SK-MEL-5 (cell line): ENCODE measurements around the gene SS18L1. TPM values are rescaled to one million over a fixed set of nuclear protein-coding genes. Genes with fewer than 3 reads are reported as not detected.
"Not testable (repeated sequence)": the region's sequence is repeated elsewhere in the genome, so short reads cannot be mapped to it uniquely, and the experiment has no call there.

Experiments used
- DNase-seq: peaks from one replicate; pipeline ENCODE4 v3.0.0-alpha.2; 2016; ENCODE audit warnings: low read depth, low spot score
- in situ Hi-C: cut with HindIII; loops from 2 replicates; pipeline ENCODE4 v1.10.0; 2016; ENCODE audit warnings: low sequenced_read_pairs, high pct_unique_total_duplicates, low pct_unique_long_range_greater_than_20kb
- polyA plus RNA-seq, 2 experiments: library from polyadenylated mRNA; depleted of rRNA; stranded (reverse); fragments of >200 nt; gene quantifications; 2 replicates each; pipeline ENCODE4 v1.2.3, GENCODE V29; 2015
- total RNA-seq: library from RNA; depleted of rRNA; stranded (reverse); fragments of >200 nt; shearing (Covaris generic); gene quantifications from 2 replicates; pipeline ENCODE4 v1.2.3, GENCODE V29; 2014; rRNA removed

SS18L1 gene
- total RNA-seq = 20.6 and 23.9 TPM in 2 replicates
- polyA plus RNA-seq (2015; cell fraction: cytosol; rRNA removed) = 27.1 and 28.7 TPM in 2 replicates
- 87.9 and 114 TPM in 2 replicates for polyA plus RNA-seq (2015; cell fraction: nucleus; rRNA removed)

- in situ Hi-C loops = no loop called here
Measured at GRCh38 chr20:62143081-62143956, at the start of gene SS18L1, which contains the start of gene PSMA7. Gene SS18L1, plus strand, starts transcription at chr20:62143769. Its CDS starts 52 bp downstream, at chr20:62143821. Gene PSMA7, minus strand, starts transcription at chr20:62143394. Its CDS starts 91 bp downstream, at chr20:62143303.

GRCh38 chr20:62096421-62097380 lies 46.9 kb upstream of the SS18L1 start:
- in situ Hi-C loops = no loop called here
- no peak for DNase-seq

More at GRCh38 chr20:62143081-62143956, at the start of gene SS18L1, which contains the start of gene PSMA7:
- peak; percentile 89 for DNase-seq

GRCh38 chr20:62097881-62098407 lies 45.6 kb upstream of the SS18L1 start:
- no peak for DNase-seq
- in situ Hi-C loops = no loop called here

- in situ Hi-C loops = no loop called here
Measured at GRCh38 chr20:62101078-62101477, 42.5 kb upstream of the SS18L1 start.

GRCh38 chr20:62103508-62104233 lies 39.9 kb upstream of the SS18L1 start:
- in situ Hi-C loops = no loop called here
- DNase-seq = no peak

More at GRCh38 chr20:62101078-62101477, 42.5 kb upstream of the SS18L1 start:
- DNase-seq = no peak

GRCh38 chr20:62104234-62104789 lies 39.3 kb upstream of the SS18L1 start:
- in situ Hi-C loops = no loop called here
- no peak for DNase-seq

- in situ Hi-C loops = no loop called here
- no peak for DNase-seq
Measured at GRCh38 chr20:62104791-62105345, 38.7 kb upstream of the SS18L1 start.

- in situ Hi-C loops = no loop called here
- DNase-seq = no peak
Measured at GRCh38 chr20:62105592-62105991, 38.0 kb upstream of the SS18L1 start.

GRCh38 chr20:62111148-62111547 lies 32.4 kb upstream of the SS18L1 start:
- in situ Hi-C loops = no loop called here
- no peak for DNase-seq

- in situ Hi-C loops = no loop called here
- no peak for DNase-seq
Measured at GRCh38 chr20:62112368-62112767, 31.2 kb upstream of the SS18L1 start.

- in situ Hi-C loops = no loop called here
- DNase-seq = no peak
Measured at GRCh38 chr20:62114894-62115293, 28.7 kb upstream of the SS18L1 start.

- in situ Hi-C loops, DNase-seq: not testable (repeated sequence)
Measured at GRCh38 chr20:62115800-62116407, 27.7 kb upstream of the SS18L1 start.

- DNase-seq = no peak
- in situ Hi-C loops = no loop called here
Measured at GRCh38 chr20:62116558-62117361, 26.8 kb upstream of the SS18L1 start.

- in situ Hi-C loops = no loop called here
- DNase-seq = no peak
Measured at GRCh38 chr20:62117362-62117646, 26.3 kb upstream of the SS18L1 start.

GRCh38 chr20:62117658-62118057 lies 25.9 kb upstream of the SS18L1 start:
- DNase-seq = no peak
- in situ Hi-C loops = no loop called here
